ENCODE data around the gene NR2F1-AS1. TPM values are rescaled to one million over a fixed set of nuclear protein-coding genes. Genes with fewer than 3 reads are reported as not detected.
"Not testable (repeated sequence)": the region's sequence is repeated elsewhere in the genome, so short reads cannot be mapped to it uniquely, and the experiment has no call there.

NR2F1-AS1 gene
- total and polyA plus RNA-seq, 9 of the 15 experiments (the other 6 are each of a cell fraction or from before 2014, with no cell fraction given): not detected

- H3K9ac ChIP-seq (ENCODE audit: insufficient read depth in 1 of 2, low read depth in 2 of 2, low read length in 2 of 2); H3K4me3 ChIP-seq; H2AFZ ChIP-seq (ENCODE audit: low read depth, low read length); DNase-seq (ENCODE audit: extremely low read depth in 1 of 4, low spot score in 3 of 4); FAIRE-seq; H3K4me2 ChIP-seq (ENCODE audit: insufficient read depth, low read length); H3K4me1 ChIP-seq (replicated peaks in 1 of 2; ENCODE audit: control insufficient read depth in 2 of 2, insufficient read depth in 2 of 2, low read length in 2 of 2); intact Hi-C loops (cut with micrococcal nuclease); BruUV-seq (replicated peaks); H3K27ac ChIP-seq (ENCODE audit: extremely low read depth, low read depth, low read length); H3K9me1 ChIP-seq (ENCODE audit: control insufficient read depth, insufficient read depth, low read length); in situ Hi-C loops (cut with MboI); H4K20me1 ChIP-seq (replicated peaks; ENCODE audit: control insufficient read depth, insufficient read depth, low read length); CTCF ChIA-PET (ENCODE audit: low intra/inter-chr PET ratio); H3K27me3 ChIP-seq (ENCODE audit: control insufficient read depth in 2 of 2, insufficient read depth in 2 of 2, low read length in 2 of 2); POLR2A ChIA-PET; H3K79me2 ChIP-seq (ENCODE audit: control insufficient read depth, insufficient read depth, low read length); H3K36me3 ChIP-seq (ENCODE audit: control insufficient read depth, insufficient read depth, low read length); H3K9me3 ChIP-seq (replicated peaks; ENCODE audit: control insufficient read depth, insufficient read depth, low read depth, low read length); ATAC-seq: not testable (repeated sequence)
- TF ChIP-seq TFE3 (CRISPR knock-in tag; IDR thresholded peaks at IDR 0.05): peak; percentile 86
- 0% methylated on average over 2 of the region's 2 CpGs for WGBS (ENCODE audit: insufficient coverage, low coverage, missing lambda C conversion rate)
Measured at GRCh38 chr5:93391169-93391568, 189.8 kb downstream of the NR2F1-AS1 start.

DNA sequence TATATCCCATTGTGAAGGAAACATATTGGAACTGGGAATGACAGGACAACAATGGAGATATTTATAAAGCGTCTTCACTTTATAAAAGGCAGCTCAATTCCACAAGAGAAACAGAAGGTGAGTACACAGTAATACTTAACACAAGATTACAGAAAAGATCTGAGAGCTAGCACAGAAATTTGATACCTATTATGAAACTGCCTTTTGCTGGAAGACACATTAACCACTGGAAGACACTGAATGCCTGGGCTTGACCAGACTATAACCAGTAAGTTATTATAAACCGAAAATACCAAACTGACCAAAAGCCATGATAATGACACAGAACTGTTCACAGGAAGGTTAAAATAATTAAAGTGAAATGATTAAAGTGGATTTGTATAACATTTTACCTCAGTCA lies 195.4 kb downstream of the NR2F1-AS1 start:
- H3K36me3 ChIP-seq (ENCODE audit: control insufficient read depth, insufficient read depth, low read length): no peaks in the 10 kb centered on the region
- CTCF ChIA-PET (ENCODE audit: low intra/inter-chr PET ratio): no interaction called here
- intact Hi-C loops (cut with micrococcal nuclease) (no loop called here), in situ Hi-C loops (cut with MboI) (no loop called here)
- no peak overlapping the region for H3K4me3 ChIP-seq
- BruUV-seq (replicated peaks): no TSS peak
- no peak overlapping the region for H2AFZ ChIP-seq (ENCODE audit: low read depth, low read length)
- ATAC-seq: no peak
- no peak for DNase-seq (ENCODE audit: extremely low read depth in 1 of 4, low spot score in 3 of 4)
- no peak overlapping the region for H3K27ac ChIP-seq (ENCODE audit: extremely low read depth, low read depth, low read length)
- WGBS (ENCODE audit: insufficient coverage, low coverage, missing lambda C conversion rate): 0% methylated on average over 2 of the region's 2 CpGs
- no peaks in the 10 kb centered on the region for H4K20me1 ChIP-seq (replicated peaks; ENCODE audit: control insufficient read depth, insufficient read depth, low read length)
- FAIRE-seq: no peak
- no peaks in the 10 kb centered on the region for H3K4me1 ChIP-seq (replicated peaks in 1 of 2; ENCODE audit: control insufficient read depth in 2 of 2, insufficient read depth in 2 of 2, low read length in 2 of 2)
- POLR2A ChIA-PET: no interaction called here
- H3K27me3 ChIP-seq (ENCODE audit: control insufficient read depth in 2 of 2, insufficient read depth in 2 of 2, low read length in 2 of 2): no peaks in the 10 kb centered on the region
- H3K79me2 ChIP-seq (ENCODE audit: control insufficient read depth, insufficient read depth, low read length): no peaks in the 10 kb centered on the region
- no peak overlapping the region for H3K4me2 ChIP-seq (ENCODE audit: insufficient read depth, low read length)
- H3K9me3 ChIP-seq (replicated peaks; ENCODE audit: control insufficient read depth, insufficient read depth, low read depth, low read length): no peaks in the 10 kb centered on the region
- no peak overlapping the region for H3K9ac ChIP-seq (ENCODE audit: insufficient read depth in 1 of 2, low read depth in 2 of 2, low read length in 2 of 2)
- H3K9me1 ChIP-seq (ENCODE audit: control insufficient read depth, insufficient read depth, low read length): no peaks in the 10 kb centered on the region
- TF ChIP-seq, protein P1, sequence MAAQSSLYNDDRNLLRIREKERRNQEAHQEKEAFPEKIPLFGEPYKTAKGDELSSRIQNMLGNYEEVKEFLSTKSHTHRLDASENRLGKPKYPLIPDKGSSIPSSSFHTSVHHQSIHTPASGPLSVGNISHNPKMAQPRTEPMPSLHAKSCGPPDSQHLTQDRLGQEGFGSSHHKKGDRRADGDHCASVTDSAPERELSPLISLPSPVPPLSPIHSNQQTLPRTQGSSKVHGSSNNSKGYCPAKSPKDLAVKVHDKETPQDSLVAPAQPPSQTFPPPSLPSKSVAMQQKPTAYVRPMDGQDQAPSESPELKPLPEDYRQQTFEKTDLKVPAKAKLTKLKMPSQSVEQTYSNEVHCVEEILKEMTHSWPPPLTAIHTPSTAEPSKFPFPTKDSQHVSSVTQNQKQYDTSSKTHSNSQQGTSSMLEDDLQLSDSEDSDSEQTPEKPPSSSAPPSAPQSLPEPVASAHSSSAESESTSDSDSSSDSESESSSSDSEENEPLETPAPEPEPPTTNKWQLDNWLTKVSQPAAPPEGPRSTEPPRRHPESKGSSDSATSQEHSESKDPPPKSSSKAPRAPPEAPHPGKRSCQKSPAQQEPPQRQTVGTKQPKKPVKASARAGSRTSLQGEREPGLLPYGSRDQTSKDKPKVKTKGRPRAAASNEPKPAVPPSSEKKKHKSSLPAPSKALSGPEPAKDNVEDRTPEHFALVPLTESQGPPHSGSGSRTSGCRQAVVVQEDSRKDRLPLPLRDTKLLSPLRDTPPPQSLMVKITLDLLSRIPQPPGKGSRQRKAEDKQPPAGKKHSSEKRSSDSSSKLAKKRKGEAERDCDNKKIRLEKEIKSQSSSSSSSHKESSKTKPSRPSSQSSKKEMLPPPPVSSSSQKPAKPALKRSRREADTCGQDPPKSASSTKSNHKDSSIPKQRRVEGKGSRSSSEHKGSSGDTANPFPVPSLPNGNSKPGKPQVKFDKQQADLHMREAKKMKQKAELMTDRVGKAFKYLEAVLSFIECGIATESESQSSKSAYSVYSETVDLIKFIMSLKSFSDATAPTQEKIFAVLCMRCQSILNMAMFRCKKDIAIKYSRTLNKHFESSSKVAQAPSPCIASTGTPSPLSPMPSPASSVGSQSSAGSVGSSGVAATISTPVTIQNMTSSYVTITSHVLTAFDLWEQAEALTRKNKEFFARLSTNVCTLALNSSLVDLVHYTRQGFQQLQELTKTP (IDR thresholded peaks at IDR 0.05; ENCODE audit: low read depth in 1 of 2, partially characterized antibody in 2 of 2): no peak
- TF ChIP-seq SMAD1 (IDR thresholded peaks at IDR 0.05; ENCODE audit: low read depth, low read length, partially characterized antibody) (no peak), ETS2 (tag; IDR thresholded peaks at IDR 0.05; ENCODE audit: borderline replicate concordance, poor library complexity, severe bottlenecking) (no peak), LCOR (CRISPR knock-in tag; IDR thresholded peaks at IDR 0.05) (no peak), ZBTB9 (CRISPR knock-in tag; IDR thresholded peaks at IDR 0.05) (no peak), MCM2 (IDR thresholded peaks at IDR 0.05; ENCODE audit: low read depth) (no peak), ZNF146 (CRISPR knock-in tag; IDR thresholded peaks at IDR 0.05; ENCODE audit: unreplicated experiment) (no peak), ATF1 (CRISPR knock-in tag; IDR thresholded peaks at IDR 0.05) (no peak), ATF1 (tag; IDR thresholded peaks at IDR 0.05) (no peak)

Measured in K562 (cell line).